HG03175 (cell line): ENCODE measurements around the gene SETD2.

Experiments used
- ATAC-seq: cut with Tn5 transposase; IDR thresholded peaks from one replicate; pipeline ENCODE4 v1.9.1; 2021; ENCODE audit warnings: mild to moderate bottlenecking, moderate library complexity; ENCODE audit not compliant: unreplicated experiment

SETD2 gene

DNA sequence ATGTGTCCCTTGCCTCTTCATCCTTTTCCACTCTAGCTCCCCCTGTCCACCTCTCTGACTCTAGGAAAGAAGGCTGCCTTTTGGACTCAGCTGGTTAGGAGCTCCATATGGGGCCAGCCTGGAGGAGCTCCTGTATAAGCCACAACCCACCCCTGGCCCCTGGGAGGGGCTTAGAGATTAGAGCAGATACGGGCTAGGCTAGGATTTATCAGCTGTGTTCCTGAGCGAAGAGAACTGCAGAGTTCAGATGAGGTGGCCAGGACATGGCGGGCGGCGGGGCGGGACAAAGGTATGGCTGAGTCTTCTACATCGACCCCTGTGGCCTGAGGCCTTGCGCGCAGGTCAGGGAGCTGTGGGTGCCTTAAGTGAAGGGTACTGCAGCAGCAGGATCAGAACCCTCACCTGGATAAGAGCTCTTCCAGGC is 176.6 kb downstream of the SETD2 start:
- no peak for ATAC-seq

DNA sequence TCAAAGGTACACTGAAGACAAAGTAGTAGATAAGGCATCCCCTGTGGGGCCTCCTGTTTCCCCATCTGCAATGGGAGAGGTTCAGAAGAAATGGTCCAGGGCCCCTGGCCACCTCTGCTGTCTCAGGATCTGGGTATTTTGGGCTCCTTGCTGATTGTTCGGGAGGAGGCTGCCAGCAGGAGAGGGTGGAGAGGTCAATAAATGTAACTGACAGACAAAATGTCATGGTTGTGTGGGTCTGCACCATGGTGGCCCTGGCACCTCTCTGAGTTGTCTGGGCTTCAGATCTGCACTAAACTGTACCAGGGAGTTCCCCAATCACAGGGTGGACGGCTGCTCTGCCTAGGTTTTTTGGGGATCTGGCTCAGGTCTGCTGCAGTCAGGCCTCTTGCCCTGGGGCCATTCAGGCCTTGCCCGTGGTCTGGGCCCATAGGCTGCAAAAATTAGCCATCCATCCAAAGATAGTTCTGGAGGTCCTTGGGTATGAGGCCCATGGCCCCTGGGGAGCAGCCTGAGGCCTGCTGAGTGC is 177.1 kb downstream of the SETD2 start:
- ATAC-seq = no peak

DNA sequence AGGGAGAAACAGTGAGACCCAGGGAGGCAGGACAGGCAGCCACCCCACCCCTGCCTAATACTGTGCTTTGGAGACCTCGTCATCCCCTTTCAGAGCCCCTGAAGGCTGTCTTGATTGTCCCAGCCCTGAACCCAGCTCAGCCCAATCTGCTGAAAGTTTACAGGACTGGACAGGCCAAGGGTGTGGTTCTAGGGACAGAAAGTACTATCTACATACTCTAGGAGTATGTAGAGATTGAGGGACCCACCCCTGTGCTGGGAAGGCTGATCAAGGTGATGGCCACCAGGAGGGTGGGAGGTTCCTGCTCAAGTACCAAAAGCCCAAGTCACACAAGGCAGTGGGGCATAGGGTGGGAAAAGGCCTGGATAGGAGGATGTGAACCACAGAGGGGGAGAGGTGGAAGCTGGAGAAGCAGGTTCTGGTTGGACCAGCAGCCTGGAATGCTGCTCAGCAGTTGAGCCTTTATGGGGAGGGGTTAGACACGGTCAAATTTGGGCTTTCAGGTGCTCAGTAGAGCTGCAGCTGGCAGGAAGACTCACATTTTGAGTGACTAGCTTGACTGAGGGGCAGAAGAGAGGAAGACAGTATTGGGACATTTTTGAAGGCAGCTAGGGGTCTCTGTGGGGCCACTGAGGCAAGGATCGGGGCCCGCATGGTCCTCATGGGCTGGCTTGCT is 177.7 kb downstream of the SETD2 start:
- no peak for ATAC-seq

DNA sequence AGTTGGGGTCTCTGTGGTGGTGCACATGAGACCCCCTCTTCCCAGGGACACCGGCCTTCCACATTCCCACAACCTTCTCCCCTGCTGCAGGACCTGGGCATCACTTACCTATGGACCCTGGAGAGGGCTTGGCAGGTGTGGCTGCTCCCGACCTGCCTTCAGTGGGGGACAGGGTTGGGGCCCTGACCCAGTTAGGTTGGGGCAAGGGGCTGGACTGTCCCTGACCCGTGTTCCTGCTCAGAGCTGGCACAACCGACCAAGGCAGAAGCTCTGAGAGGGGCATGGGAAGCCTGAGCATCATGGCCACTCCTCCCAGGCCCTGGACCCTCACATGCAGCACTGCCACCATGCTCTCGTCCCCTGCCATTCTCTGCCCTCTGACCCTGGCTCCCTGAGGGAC is 178.3 kb downstream of the SETD2 start:
- no peak for ATAC-seq

DNA sequence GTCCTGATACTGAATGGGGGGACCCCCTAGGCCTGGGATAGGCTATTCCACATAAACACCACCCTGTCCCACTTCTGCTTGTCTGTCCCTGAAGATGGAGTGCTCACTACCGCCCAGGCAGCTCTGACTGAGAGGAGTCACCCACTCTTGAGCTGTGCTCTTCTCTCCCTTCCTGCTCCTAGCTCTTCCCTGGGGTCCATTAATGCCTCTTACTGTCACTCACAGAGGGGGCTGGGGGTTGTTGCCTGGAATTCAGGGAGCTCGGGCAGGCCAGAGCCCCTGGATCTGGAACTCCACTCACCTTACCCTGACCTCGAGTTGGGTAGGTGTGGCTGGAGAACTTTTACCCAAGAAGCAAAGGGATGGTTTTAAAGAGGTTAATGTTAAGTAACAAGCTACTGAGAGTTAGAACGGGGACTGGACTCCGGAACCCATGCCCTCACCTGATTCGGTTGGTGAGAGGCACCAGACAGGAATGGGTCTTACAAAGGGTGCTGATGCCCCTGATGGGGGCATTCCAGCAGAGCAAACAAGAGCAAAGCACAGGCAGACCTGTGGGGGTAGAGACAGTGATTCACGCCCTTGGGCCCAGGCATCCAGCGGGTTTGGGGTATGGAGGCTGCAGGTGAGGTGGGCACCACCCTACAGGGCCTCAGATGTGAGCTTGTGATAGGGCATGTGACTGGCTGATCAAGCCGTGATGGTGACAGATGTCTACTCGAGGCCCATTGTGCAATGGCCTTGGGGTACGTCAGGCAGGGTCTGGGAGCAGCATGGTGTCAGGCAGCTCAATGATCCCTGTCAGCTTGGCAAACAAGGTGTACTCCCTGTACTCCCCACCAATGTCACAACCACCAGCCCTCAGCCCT is 179.1 kb downstream of the SETD2 start:
- ATAC-seq = no peak

DNA sequence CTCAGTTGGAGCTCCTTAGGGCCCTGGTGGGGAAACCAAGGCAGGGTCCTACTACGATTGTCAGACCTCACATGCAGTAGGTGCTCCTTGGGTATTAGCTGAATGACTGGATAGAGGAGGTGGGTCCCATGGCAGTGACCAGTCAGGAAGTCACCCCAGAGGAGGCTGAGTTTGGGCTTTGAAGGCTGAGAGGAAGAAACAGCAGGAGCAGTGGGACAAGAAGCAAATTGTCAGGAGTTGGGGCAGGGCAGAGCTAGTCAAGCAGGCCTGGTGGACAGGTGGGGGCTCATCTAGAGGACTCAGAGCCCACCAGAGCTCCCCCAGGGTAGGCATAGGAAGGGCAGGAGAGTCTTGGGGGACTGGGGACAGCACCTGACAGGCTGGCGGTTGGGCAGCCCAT is 181.4 kb downstream of the SETD2 start:
- no peak for ATAC-seq

DNA sequence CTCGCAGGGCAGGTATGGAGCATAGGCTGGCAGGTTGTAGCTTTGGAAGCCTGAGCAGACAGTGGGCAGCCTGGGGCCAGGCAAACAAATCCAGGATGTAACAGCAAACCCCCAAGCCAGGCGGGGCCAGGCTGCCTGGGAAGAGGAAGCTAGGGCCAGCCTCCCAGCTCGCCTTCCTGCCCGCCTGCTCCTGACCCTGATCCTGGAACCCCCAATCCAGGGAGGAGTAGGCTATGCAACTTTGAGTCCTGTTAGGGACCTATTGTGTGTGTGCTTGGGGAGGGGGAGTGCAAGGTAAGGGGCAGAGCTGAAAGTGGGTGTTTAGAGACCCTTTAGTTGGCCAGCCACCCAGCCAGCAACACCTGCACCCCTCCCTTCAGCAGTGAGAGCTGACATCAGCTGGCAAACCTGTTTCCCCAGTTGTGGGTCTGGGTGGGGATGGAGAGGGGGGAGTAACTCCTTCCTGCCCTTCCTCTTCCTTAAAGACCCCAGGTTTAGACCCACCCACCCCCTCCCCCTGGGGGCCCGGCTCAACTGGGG is 181.9 kb downstream of the SETD2 start:
- ATAC-seq = no peak

DNA sequence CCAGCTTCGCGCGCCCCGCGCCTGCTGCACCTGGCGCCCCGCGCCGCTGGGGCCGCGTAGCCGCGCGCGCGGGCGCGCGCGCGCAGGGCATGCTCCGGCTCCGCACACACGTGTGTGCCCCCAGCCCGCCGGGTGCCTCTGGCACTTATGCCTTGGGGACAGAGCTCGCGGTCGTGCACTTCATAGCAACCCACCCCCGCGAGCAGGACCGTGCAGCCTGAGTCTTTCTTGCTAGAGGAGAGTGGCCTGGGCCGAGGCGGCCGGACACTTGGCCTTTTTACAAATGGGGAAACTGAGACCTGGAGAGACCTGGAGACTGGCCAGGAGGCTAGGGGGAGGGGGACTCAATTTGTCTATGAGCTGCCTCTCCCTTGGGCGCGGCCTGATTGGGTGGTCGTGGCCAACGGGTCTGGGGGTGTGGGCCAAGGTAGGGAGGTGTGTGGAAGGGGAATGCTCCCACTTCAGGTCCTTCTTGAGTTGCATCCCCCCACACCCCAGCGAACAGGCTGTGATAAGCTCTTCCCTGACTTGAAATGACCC is 183.9 kb downstream of the SETD2 start:
- ATAC-seq = peak; percentile 1

DNA sequence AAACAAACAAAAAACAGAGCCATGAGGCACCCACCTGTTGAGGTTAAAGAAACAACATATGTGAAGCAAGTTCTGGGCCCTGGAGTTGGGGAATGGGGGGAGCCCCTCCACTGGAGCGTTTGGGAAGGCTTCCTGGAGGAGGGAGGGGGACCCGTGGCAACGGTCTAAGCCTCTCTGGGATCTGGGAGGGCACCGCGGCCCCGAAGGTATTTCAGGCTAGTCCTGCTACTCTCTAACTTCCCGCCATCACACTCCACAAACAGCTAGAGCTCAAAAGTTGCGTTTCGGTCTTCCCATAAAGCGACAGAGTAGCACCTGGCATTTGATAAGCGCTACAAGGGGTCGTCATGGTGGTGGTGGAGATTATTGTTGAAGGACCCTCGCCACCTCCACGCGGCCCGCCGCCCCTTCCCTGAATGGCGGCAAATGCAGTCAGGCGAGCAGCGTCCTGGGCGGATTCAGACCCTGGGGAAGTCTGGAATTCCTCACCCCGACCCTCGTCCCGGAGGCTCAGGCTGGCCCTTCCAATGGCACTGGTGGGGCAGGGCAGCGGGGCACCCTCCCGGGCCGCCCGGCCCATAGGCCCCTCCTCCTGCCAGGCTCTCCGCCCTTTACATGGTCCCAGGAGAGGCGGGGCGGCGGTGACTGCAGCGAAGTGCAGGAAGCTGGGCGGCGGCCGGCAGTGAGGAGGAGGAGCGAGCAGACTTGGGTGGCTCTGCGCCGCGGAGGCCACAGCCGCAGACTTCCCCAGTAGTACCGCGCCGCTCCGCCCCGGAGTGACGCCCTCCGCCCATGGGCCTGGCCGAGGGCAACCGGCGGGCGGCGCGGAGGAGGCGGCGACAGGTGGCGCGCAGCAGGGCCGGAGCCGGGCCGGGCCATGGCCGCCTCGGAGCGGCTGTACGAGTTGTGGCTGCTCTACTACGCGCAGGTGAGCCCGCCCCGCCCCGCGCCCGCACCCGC is 184.6 kb downstream of the SETD2 start, which contains the start of gene NBEAL2:
TSS of gene NBEAL2 (plus strand) at position 682 of the 960 bp plus-strand sequence. CDS start at position 878, 196 bp downstream.
- peak; percentile 74 for ATAC-seq

DNA sequence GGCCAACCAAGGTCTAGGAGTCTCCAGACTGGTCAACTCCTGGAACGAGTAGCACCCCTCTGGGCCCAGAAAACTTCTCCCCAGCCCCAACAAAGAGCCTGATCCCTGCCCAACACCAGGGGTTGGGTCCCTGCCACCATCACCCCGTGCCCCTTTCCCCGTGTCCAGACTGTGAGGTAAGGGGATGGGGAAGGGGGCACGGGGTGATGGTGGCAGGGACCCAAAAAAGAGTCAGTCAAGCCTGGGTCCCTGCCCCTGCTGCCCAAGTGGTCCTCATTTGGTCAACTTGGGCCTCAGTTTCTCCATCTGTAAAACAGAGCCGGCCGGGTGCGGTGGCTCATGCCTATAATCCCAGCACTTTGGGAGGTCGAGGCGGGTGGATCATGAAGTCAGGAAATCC is 185.5 kb downstream of the SETD2 start:
- ATAC-seq = no peak

DNA sequence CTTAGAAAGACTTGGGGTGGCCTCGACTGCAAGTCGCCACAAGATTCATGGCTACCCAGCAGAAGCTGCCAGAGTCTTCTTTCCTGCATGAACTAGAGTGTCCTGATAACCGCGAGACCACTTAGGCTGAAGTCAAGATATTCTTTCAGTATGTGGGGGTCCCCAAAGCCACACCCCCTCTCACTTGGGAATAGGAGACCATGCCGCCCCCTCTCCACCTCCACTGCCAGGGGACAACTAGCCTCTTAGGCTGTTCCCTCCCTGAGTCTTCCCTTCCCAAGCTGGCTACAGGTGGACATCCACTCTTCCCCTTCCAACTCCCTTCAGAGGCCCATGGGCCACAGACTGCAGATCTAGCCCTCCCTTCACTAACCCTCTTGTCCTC is 186.1 kb downstream of the SETD2 start:
- ATAC-seq = no peak

DNA sequence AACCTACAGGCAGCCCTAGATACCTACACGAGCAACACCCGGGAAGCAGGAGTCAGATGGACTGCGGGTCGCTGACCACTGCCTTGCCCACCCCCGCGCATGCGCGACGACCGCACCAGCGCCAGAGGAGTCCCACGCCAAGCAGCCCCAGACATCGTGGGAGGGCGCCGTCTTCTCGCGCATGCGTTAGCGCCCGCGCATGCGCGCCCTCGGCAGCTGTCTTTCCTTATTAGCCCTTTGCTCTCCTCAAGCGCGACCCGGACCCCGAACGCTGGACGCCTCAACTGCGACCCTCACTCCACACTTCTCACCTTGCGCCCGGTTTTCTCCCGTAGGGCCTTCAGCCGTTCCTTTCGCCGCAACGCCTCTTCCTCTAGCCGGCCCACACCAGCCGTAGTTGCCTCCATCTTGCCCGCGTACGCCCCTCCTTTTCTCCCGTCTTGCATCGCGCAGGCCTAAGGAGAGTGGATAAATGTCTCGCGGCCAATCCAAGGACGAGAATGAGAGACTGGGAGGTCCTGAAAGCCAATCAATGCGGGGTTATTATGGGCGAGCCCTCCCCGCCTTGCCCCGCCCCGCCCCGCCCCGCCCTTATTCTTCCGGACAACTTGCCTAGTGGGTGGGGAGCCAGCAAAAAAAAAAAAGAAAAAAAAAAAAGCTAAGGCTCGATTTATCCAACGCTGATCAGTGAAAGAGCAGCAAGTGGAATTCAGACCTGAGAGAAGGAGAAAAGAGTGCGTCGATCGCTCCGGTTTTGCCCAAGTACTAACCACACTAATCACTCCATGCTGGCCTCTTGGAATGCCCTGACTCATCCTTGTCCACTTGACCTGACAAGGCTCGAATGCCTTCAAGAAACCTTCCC is 187.4 kb downstream of the SETD2 start, which contains the start of gene CCDC12:
TSS of gene CCDC12 (minus strand) at position 420 of the 865 bp plus-strand sequence. CDS start at position 407, 13 bp downstream.
- peak; percentile 67 for ATAC-seq

DNA sequence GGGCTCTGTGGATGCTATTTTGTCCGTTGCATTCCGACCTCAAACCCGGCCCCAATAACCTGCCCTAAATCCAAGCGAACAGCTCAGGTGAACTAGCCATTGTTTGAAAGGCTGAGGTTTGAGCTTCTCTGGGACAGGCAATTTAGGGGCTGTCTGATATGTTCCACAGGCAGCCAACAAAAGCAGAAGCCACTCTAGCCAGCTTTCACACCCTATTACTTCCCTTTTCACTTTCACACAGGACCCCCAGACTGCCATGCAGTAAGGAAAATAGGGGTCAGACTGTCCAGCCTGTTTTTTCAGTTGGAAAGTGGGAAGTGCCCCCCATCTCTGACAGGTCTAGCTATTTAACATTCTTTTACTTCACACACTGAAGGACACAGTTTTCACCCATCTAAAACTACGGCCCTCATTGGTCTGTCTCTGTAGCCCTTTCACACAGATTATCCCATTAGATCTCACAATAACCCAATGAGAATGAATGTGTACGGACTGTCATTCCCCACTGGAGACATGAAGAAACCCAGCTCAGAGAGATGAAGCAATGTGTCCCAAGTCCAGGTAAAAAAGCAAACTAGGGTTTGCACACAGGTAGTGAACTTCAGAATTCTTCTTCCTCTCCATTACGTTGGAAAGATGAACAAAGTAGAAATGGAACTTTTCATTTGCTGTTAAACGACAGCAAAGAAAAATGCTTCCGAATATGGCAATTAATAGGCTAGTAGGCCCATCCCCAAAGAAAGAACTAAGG is 189.3 kb downstream of the SETD2 start:
- ATAC-seq = no peak

DNA sequence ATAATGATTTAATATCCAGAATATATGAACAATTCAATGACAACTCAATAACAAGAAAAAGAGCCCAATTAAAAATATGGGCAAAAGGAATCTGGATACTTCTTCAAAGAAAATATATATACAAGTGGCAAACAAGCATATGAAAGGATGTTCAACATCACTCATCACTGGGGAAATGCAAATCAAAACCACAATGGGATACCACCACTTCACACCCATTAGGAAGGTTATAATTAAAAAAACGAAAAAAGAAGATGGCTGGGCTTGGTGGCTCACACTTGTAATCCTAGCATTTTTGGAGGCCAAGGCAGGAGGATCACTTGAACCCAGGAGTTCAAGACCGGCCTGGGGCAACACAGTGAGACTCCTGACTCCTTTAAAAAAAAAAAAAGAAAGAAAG is 191.5 kb downstream of the SETD2 start:
- no peak for ATAC-seq

DNA sequence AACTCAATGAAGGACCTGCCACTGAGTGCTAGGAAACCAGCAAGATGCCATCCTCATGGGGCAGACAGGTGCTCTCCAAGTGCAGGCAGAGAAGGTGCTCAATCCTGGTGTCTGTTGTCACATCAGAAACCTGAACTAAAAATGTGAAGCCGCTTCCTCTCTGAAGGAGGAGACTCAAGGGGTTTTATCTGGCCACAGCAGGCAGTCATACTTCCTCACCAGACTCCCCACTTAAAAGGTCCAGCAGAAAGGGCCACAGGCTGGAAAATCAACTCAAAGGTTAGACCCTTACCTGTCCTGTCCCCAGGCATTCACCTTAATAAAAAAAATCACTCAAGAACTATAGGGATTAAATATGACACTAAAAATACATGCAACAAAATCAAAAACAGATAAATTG is 192.2 kb downstream of the SETD2 start:
- ATAC-seq = no peak

DNA sequence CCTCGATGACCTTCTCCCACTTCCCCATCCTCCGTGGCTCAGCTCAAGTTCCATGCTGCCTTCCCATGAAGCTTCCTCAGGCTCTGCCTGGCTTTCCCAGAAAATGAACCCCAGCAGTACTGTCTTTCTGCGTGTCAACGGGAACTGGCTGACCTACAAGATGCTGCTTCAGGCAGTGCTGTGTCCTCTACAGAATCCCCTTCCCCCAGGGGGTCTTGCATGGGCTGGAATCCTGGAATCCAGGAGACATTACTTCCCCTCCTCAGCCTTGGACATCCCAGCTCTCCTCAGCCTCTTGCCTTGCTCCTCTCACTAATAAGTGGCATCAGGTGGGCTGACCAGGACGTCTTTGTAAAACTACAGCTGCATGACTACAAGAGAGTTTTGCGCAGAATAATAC is 192.8 kb downstream of the SETD2 start:
- no peak for ATAC-seq

DNA sequence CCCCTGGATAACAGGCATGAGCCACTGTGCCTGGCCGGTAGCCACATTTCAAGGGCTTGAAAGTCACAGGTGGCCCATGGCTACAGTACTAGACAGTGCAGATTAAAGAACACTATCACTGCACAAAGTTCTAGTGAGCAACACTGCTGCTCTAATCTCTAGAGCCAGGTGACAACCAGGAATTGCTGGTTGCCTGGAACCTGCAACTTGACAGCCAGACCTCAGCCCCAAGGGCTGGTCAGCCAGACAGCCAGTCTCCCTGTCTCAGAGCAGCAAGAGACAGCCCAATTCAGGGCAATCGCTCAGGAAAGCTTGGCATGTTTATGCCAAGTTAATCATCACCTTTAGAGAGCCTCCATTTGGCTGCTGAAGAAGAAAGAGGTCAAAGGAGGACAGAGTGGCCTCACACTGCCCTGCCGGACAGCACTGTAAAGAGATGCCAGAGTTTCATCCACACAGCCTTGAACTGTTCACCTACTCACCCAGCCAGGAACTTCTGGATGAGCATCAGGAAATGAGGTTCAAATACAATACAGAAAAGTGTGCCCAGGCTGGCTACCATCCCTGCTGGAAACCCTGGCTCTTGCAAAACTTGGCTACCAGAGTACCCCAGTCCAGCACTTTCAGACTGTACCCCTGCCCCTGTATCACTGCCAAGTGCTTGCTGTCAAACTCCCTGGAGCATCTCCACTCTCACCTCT is 193.4 kb downstream of the SETD2 start:
- ATAC-seq = no peak
